Measurements from ENCODE around the gene MPP1.

Gene MPP1

DNA sequence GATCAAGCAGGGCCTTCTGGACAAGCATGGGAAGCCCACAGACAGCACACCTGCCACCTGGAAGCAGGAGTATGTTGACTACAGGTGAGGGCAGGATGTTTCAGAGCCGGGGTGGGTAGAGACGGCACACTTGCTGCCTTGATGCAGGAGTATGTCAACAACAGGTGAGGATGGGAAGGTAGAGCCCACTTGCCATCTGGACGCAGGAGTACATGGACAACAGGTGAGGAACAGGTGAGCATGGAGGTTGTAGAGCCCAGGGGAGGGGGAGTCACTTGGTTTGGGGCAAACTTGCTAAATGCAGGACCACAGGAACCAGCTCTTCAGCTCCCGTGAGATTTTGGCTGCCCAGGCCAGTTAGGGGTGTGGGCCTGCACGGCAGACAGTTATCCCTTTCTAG, 30.7 kb downstream of the MPP1 start:
- no peak for DNase-seq

DNA sequence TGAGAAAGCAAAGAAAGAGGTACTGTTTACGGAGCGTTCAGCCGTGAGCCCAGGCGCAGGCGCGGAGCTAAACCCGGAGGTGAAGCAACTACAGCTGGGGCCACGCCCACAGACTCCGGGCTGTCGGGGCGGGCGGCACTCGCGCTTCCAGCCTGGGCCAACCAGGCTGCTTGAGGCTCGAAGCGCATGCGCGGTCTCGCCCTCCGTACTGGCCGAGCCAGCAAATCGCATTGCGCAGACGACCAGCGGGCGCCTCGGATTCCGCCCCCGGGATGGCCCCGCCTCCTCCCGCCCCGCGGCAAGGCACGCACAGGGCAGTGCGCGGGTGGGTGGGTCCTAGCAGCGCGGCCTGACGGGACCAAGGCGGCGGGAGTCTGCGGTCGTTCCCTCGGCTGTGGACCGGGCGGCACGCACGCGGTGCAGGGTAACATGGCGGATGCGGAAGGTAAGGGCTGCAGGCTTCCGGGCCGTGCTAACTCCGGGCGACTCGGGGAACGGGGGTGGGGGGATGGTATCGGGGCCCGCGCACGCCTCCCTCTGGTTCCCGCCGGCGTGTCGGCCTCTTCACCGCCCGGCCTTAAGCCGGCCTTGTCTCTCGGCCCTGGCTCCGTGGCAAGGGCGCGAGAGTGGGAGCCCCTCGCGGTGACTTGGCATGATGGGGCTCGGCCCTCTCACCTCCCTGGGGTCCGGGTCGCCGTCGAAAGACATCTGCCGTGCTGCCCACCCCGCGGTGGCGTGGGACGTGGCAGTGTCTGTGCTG, 42.6 kb downstream of the MPP1 start, which contains the start of gene DKC1:
TSS of gene DKC1 (plus strand) at position 328 of the 760 bp plus-strand sequence. CDS start at position 430, 102 bp downstream.
- DNase-seq, result peak; percentile 77

DNA sequence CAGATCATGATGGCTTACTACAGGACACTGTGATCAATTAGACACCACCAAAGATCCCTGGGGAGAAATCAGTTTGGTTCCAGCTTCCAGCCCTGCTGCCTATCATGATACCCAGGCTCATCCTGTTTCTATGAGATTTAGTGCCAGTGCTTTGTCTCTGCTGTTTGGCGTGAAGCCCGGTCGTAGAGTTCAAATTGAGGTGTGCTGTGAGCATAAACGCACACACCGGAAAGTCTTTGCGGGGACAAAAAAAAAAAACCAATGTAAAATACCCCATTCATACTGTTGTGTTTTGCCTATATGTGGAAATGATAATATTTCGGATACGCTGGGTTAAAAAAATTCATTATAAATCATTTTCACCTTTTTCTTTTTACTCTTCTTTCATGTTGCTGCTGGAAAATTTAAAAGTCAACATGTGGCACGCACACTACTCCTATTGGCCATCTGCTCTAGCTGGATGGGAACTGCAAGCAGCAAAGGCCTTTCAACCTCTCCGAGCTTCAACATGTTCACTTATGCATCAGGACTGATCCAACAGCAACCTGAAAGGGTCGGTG, 43.2 kb downstream of the MPP1 start:
- DNase-seq, result no peak

DNA sequence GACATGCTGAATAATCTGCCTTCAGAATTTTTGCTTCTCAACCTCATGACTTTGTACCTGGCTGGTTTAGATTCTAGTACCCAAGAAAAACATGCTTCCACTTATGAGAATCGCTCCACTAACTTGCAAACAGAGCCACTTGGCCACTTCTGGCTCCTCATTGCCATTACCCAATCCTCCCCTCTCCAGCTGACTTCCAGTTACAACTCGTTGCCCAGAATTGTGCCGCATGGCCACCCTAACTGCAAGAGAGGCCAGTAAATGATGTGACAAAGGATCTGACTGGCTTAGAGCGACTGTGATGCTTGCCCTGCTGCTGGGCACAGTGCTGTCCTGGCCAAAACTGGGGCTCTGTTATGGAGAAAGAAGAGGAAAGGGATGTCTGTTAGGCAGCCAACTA, 46.6 kb downstream of the MPP1 start:
- no peak for DNase-seq

DNA sequence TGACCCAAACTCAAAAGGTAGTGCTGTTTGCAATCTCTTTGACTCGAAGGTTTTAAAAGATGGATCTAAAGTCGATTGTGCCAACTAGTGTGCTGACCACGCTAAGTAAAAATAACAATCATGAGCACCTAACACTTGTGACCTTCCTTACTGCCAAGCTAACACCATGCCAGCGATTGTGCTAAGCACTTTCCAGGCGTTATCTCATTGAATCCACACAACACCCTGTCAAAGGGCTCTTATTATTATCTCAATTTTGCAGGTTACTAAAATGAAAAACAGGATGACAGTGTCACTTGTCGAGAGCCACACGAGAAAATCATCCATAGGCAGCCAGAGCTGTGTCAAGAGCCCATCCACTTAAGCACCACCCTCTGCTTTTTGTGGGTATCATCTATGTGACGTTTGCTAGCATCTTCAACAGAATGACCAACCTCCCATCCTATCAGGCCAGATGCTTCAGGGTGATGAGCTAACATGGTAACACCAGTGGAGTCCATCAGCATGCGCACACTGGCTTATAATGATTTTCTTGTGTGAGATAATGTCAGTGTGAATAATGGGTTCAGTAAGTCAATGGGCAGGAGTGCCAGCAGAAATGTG, 53.5 kb downstream of the MPP1 start:
- DNase-seq, result no peak

DNA sequence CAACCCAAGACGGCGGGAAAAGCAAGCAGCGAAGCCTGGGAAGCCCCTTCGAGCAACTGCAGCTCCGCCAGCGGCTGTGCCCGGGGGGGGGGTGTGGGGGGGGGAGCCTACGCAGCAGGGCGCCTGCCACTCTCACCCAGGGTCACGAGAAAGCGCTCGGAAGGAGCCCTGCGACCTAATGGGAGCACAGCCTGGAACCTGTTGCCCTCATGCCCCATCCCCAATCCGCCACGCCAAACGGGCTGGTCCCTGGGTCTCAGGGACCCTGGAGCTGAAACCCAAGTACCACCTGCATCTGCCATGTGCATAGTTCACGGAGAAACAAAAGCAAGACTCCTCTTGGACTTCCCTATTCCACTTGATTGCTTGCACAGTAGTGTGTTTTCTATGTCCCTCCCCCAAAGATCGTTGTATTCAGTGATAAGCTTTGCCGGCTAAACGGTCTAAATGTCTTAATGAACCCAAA, 54.0 kb downstream of the MPP1 start:
- DNase-seq, result no peak

DNA sequence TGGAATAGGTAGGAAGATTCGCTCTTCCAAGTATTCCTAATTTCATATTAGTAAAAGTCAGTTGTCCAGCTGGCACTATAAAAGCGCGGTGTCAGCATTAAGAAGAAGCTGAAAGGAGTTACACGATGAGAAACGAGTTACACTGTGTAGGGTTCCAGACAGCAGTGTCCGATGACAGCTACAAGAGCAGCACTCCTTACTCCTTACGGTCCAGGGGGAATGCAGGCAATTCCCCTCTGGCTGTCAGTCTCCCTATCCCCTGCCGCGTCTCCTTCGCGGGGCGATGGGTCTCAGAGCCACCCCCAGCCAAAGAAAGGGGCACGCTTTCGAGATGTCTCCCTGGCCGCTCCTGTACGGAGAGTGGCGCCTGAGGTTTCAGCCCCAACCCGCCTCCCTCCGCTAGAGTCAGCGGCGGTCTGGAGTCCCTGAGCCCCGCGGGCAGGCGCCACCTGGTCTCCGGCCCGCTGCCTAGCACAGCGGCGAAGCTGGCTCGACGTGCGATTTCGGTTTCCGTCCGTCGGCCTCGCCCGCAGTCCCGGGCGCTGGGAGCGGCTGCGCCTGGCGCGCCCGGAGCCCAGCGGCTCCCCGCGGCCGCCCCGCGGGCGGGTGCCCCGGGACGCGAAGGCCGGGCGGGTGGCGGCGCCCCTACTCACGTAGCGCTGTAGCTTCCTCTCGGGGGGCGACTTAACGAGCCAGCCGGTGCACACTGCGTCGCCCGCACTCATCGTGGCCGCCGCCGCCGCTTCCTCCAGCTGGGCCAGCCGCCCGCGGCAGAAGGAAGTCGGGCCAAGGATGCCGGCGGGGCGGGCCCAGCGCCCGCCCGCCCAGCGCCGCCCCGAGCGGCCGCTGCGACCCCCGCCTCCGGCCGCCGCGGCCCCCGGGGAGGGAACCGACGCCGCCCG, 54.7 kb downstream of the MPP1 start, which contains the start of gene GAB3:
TSS of gene GAB3 (minus strand) at position 777 of the 902 bp plus-strand sequence. CDS start at position 725, 52 bp downstream.
- DNase-seq, result no peak

DNA sequence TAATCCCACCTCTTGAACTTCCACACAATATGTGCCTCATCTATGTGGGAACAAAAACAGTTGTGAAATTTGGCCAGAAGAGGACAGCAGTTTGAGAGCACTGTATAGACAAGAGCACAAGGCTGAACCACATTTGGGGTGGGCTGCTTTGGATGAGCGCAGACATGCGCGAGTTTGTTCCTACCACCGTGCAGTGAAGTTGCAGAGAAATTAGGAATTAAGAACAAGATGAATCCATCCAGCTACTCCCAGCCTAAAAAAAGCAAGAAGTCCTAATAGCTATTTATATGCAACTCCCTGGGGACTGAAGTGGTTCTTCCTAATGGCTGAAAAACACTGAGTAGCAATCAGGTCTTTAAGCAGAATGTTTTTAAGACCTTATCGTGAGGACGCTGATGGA, 55.4 kb downstream of the MPP1 start:
- DNase-seq, result no peak

DNA sequence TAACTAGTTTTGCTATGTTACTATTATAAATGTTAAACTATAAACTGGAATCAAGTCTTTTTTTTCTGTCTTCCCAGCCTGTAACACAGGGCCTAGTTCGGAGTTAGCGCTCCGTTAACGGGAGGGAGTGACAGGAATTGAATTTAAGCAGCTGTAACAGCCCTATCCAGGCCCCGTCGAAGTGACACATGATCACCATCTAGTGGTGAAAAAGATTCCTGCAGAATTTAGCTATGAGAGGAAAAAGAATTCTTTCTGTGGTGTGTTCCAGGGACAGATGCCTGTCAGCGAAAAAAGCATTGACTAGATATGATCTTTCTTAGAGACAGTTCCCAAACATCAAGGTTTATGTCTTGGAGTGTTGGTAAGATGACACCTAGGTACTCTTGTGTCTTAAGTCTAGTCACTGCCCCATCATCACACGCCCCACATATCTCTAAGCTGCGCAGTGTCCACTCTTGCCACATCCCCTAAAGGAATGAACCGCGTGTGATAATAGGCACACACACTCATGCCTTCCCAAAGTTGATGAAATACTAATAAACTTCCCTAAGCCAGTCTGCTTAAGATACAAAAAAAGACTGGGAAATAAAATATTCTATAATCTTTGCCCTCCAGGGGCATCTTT, 56.5 kb downstream of the MPP1 start:
- DNase-seq, result no peak

DNA sequence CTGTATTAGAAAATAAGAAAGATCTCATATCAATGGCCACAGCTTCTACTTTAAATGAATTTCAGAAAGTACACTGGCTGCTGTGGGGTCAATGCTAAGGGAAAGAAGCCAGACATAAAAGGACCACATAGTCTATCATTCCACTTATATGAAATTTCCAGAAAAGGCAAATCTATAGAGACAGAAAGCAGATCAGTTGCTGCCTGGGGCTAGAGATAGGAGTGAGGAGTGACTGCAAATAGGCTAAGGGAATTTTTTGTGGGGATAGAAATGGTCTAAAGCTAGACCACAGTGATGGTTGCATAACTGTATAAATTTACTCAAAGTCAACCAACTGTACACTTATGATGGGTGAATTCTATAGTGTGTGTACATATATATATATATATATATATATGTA, 62.7 kb downstream of the MPP1 start:
- DNase-seq, result no peak

DNA sequence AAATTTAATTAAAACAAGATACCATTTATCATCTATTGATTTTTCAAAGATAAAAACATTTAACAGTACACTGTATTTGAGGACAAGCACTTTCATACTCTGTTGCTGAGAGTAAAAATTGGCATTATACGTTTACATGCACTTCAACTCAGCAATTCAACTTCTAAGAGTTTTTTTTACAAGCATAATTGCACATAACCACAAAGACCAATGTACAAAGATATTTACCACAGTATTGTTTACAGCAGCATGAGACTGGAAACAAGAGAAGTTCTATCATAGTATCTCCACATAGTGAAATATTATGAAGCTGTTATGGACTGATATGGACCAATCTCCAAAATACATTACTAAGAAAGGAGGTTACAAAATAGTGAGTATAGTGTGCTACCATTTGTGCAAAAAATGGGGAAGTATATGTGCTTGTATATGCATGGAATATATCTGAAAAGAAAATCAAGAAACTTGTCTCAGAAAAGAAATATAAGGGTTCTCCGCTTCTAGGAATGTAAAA, 65.3 kb downstream of the MPP1 start:
- no peak for DNase-seq

DNA sequence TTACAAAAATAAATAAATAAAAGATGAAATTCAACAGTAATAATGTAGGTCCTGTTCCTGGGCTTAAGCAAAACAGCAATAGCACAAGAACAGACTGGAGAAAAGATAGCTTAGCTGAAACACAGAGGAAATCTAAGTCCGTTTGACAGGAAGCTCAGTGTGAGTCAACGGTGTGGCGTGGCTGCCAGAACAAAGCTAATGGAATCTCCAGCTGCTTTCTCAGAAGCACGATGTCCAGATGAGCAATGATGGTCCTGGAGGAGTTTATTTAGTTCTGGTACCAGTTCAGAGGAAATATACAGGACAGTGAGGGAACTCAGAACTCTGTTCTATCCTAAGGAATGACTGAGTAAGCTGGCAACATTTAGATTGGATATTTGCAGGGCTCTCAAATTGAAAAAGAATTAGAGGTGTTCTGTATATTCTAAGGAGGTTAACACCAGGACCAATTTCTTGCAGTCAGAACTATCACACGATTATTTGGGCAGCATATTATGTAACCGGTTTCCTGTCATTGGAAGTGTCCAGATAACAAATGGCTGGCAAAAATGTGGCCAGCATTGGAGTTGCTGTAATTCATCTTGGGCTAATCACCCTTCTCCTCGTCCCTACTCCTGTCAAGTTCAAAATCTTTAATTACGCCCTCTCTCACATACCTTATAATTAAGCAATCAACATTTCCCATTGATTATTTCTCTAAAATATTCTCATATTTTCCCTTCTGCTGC, 67.1 kb downstream of the MPP1 start:
- DNase-seq, result no peak

DNA sequence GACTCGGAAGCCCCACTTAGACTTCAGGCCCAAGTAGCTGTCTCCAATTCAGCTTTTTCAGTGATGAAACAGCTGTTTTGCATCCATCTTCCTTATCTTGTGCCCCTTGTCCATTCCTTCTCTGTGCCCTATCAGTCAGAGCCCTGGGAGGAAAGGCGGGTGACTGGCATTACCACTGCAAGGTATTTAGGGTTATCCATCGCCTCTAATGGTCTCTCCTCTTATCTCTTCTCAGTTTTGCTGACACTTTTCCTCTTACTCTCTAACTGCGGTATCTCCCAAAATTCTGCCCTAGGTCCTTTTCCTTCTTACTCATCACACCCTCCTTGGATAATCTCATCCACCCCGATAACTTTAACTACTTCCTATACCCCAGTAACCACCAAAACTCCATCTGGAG, 68.1 kb downstream of the MPP1 start:
- no peak for DNase-seq

DNA sequence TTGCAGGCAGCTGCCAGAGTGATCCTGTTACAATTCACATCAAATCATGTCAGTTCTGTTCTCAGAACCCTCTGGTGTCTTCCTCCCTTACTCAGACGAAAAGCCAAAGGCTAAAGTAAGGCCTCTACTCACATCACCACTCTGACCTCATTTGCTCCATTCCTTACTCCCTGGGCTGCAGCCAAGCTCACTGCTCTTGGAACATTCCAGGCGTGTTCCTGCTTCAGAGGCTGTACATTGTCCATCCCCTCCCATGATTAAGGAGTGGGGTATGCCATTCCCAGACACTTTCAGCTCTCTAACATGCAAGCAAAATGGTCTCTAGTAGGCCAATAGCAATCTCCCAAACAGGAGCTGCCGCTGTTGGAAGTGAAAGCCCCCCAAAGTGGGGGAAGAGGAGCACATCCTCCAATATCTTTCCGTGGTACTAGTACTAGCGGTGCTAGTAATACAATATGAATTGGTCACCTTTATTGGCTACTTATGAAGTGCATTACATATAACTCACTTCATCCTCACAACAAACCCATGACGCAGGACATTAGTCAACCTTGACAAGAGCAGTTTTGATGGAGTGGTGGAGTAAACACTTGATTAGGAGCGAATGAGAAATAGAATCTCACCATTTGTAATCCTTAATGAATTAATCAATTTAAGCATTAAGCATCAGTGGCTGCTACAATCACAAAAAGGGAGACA, 69.4 kb downstream of the MPP1 start:
- no peak for DNase-seq

DNA sequence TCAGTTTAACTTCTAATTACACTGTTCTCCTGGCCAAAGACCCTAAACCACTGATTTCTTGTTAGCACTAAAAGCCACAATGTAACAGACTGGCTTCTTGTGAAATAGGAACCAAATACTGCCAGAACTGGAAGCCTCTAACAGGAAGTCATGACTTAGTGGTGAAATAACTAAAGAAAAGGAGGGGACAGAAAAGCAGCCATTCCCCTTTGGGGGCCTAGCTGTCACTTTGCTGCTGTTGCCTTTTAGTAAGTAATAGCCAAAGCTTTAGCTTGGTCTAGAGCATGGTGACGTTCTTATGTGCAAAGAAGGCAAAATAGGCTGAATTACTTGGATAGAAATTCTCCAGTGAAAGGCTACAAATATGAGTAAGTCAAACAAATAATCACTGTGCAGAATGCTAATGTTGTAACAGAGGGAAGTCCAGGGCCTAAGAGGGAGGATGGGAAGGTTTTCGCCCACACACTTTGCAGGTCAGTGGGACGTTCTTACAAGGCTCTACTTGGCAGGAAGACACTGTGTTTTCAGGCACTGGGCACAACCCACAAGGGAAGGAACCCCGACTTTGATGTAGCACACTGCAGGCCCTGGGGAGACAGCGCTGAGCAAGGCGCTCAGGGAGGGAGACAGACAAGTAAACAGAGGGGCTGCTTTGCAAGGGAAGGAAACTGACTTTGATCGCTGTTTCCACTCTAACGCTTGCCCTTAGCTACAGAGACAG, 71.1 kb downstream of the MPP1 start:
- no peak for DNase-seq

DNA sequence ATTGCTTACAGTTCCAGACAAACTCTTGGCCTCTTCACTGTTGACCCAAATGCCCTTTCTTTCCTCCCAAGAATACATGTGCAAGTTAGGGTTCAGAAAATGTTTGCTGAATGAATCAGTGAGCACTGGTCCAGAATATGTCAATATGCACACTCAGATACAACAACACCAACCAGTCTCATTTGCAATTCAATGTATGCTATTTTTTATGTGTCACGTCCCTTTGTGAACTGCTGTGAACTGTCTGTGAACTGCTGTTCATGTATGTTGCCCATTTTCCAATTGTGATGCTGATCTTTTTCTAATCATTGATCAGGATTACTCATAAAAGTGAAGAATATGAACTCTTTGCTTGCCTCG, 72.2 kb downstream of the MPP1 start:
- no peak for DNase-seq

DNA sequence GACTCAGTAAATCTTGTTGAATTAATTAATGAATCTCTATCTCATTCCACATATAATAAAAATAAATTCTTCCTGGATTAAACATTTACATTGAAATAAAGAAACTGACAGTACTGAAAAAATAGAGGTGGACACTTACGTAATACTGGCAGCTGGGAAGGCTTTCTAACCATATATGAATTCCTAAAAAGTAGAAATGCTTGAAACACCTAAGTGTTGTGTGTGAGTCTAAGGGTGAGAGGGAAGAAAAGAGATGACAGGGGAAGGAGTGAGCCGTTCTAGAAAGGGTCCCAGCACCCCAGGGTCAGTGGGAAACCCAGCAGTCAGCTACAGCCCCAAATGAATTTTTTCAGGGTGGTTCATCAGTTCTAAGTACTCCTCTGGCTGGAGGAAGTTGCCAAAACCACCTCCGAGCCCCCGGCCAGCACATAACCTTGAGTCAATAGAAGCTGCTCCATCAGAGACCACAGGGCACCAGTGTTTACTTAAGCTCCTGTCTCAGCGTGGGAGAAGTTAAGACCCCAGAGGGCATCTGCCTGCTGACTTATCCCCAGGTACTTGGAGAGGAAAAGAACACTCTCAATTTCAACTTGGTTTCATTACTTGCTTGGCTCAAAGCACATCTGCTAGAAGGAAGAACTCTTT, 72.7 kb downstream of the MPP1 start:
- DNase-seq, result no peak

DNA sequence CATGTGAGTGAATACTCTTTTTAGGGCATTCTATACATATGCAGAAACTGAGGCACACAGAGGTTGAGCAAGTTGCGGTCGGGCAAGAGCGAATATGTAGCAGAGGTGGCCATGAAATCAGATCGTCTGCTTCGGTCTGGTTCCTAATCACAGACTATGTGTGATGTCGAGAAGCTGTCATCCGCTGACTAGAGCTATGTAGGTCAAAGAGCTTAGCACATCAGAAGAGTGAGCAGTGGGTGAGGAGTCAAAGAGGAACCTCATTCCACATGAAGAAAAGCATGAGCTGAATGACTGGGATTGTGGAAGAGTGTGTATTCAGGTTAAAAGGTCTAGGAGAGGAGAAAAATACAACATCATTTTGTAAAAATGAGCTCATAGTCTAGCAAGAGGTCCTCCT, 73.4 kb downstream of the MPP1 start:
- no peak for DNase-seq

DNA sequence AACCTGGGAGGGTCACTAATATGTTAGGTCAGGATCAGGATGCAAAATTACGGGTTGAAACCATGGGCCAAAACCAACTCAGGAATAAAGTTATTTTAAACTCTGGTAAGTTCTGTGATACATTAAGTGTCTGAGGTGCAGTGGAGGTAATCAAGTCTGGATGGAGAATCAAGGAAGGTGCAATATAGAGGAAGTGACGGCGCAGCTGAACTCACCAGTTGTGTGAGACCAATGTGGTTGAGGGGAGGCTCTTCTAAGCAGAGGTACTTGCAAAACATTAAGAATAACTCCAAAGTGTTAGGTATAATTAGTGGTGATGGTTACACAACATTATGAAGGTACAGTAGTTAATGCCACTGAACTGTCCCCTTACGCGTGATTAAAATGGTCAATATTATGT, 74.1 kb downstream of the MPP1 start:
- DNase-seq, result no peak

All from NCI-H1417 treated with DMSO at 0.1 percent for 48 hours (cell line).